PC-3 (cell line): Measurements from ENCODE around the gene EGFL7. TPM values are rescaled to one million over a fixed set of nuclear protein-coding genes. Genes with fewer than 3 reads are reported as not detected.

Source experiments
- ATAC-seq: fragments of 200-7000 bp; cut with Tn5 transposase; 2 replicates; pipeline ENCODE4 v1.9.1; 2020; ENCODE audit warnings: mild to moderate bottlenecking, moderate library complexity
- BruUV-seq: library from RNA; stranded (reverse); fragments of 400-500 nt; replicated peaks from 2 replicates; lab custom pipeline; 2021; lab: Mats Ljungman, UMichigan
- CTCF ChIA-PET: fragments of 300-600 bp; sonication (Branson Sonifier 250); formaldehyde crosslinking; loops from one replicate; lab custom pipeline; 2022; ENCODE audit warnings: antibody characterized with exemption; lab: Charles Lee
- POLR2A ChIA-PET: fragments of 300-600 bp; sonication (Branson Sonifier 250); formaldehyde crosslinking; loops from one replicate; lab custom pipeline; 2022; ENCODE audit warnings: antibody characterized with exemption; ENCODE audit not compliant: unreplicated experiment; lab: Charles Lee
- DNase-seq: peaks from one replicate; pipeline ENCODE4 v3.0.0-alpha.2; 2015
- H2AFZ ChIP-seq: fragments of 300-600 bp; sonication (generic); 2 replicates; pipeline ENCODE4 v1.6.0; 2016; ENCODE audit warnings: antibody characterized with exemption, low read length
- H3F3A ChIP-seq: fragments of 300-600 bp; sonication (generic); one replicate; pipeline ENCODE4 v1.6.0; 2017; ENCODE audit warnings: antibody characterized with exemption, low read length, control low read depth, mild to moderate bottlenecking; ENCODE audit not compliant: unreplicated experiment
- H3K27ac ChIP-seq: fragments of 300-600 bp; sonication (generic); 2 replicates; pipeline ENCODE4 v1.5.1; 2016; ENCODE audit warnings: mild to moderate bottlenecking, low read length
- H3K27me3 ChIP-seq: fragments of 300-600 bp; sonication (generic); 2 replicates; pipeline ENCODE4 v1.6.1; 2016; ENCODE audit warnings: low read length, mixed read lengths
- H3K36me3 ChIP-seq: fragments of 300-600 bp; sonication (generic); 2 replicates; pipeline ENCODE4 v1.6.1; 2016; ENCODE audit warnings: low read depth, mixed run types, low read length, mixed read lengths
- H3K4me1 ChIP-seq: fragments of 300-600 bp; sonication (generic); 2 replicates; pipeline ENCODE4 v1.5.1; 2016; ENCODE audit warnings: low read length; ENCODE audit not compliant: insufficient read depth
- H3K4me2 ChIP-seq: fragments of 300-600 bp; sonication (generic); 2 replicates; pipeline ENCODE4 v1.6.0; 2016; ENCODE audit warnings: low read length
- H3K4me3 ChIP-seq: fragments of 300-600 bp; sonication (generic); 2 replicates; pipeline ENCODE4 v1.5.1; 2016; ENCODE audit warnings: mild to moderate bottlenecking, low read length, mixed read lengths
- H3K79me2 ChIP-seq: fragments of 300-600 bp; sonication (generic); 2 replicates; pipeline ENCODE4 v1.6.1; 2017; ENCODE audit warnings: low read length, mixed read lengths
- H3K9ac ChIP-seq: fragments of 300-600 bp; sonication (generic); 2 replicates; pipeline ENCODE4 v1.6.0; 2016; ENCODE audit warnings: mild to moderate bottlenecking, low read length
- H3K9me2 ChIP-seq: fragments of 300-600 bp; sonication (generic); replicated peaks from 2 replicates; pipeline ENCODE4 v1.6.1; 2016; ENCODE audit warnings: mixed run types, low read length, mixed read lengths
- H3K9me3 ChIP-seq: fragments of 300-600 bp; sonication (generic); 2 replicates; pipeline ENCODE4 v1.6.1; 2016; ENCODE audit warnings: low read length, mixed read lengths
- H4K20me1 ChIP-seq: fragments of 300-600 bp; sonication (generic); 2 replicates; pipeline ENCODE4 v1.6.1; 2016; ENCODE audit warnings: low read length, mixed read lengths
- EZH2 ChIP-seq: fragments of 300-600 bp; sonication (generic); IDR thresholded peaks from one replicate; pipeline ENCODE4 v1.6.1; 2017; ENCODE audit warnings: antibody characterized with exemption, mild to moderate bottlenecking, low read length; ENCODE audit not compliant: unreplicated experiment
- EZH2phosphoT487 ChIP-seq: fragments of 300-600 bp; sonication (generic); IDR thresholded peaks from 2 replicates; pipeline ENCODE4 v1.6.1; 2018; ENCODE audit warnings: mild to moderate bottlenecking, antibody characterized with exemption, low read length, borderline replicate concordance
- intact Hi-C: fragments of 100-400 bp; cut with micrococcal nuclease; formaldehyde crosslinking; loops from 2 replicates; pipeline ENCODE4 v1.9.0; 2023
- total RNA-seq: library from RNA; depleted of rRNA; stranded (reverse); fragments of >200 nt; gene quantifications from 2 replicates; pipeline ENCODE4 v1.2.3, GENCODE V29; 2014
- TF ChIP-seq, protein P1 (sequence below): fragments of 300-600 bp; sonication (generic); conservative IDR thresholded peaks from 2 replicates; pipeline ENCODE4 v1.5.1; 2017; ENCODE audit warnings: antibody characterized with exemption, low read depth, mild to moderate bottlenecking, low read length

The EGFL7 gene
- total RNA-seq, 1 experiment from 2014 or later, result 23.1 TPM

DNA sequence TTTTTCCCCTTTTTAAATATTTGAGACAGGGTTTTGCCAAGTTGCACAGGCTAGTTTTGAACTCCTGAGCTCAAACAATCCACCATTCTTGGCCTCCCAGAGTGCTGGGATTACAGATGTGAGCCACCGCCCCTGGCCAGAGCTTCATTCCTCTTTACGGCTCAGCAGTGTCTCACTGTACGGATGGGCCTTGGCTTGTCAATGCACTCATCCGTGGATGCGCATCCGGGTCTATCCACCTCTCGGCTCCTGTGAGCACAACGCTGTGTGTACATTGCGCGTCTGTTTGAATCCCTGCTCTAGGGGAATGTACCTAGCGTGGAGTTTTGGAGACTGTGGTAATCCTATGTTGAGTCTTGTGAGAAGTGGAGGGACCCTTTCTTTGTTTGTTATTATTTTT is 10.9 kb upstream of the EGFL7 start:
- no peaks in the 10 kb centered on the region for H3K9me2 ChIP-seq
- H3K4me2 ChIP-seq, result no peak overlapping the region
- ATAC-seq (no peak), DNase-seq (no peak)
- intact Hi-C loops, result no loop called here
- TF ChIP-seq, protein P1, sequence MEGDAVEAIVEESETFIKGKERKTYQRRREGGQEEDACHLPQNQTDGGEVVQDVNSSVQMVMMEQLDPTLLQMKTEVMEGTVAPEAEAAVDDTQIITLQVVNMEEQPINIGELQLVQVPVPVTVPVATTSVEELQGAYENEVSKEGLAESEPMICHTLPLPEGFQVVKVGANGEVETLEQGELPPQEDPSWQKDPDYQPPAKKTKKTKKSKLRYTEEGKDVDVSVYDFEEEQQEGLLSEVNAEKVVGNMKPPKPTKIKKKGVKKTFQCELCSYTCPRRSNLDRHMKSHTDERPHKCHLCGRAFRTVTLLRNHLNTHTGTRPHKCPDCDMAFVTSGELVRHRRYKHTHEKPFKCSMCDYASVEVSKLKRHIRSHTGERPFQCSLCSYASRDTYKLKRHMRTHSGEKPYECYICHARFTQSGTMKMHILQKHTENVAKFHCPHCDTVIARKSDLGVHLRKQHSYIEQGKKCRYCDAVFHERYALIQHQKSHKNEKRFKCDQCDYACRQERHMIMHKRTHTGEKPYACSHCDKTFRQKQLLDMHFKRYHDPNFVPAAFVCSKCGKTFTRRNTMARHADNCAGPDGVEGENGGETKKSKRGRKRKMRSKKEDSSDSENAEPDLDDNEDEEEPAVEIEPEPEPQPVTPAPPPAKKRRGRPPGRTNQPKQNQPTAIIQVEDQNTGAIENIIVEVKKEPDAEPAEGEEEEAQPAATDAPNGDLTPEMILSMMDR, result no peak
- TF ChIP-seq EZH2, result no peak
- no peaks in the 10 kb centered on the region for H3K27me3 ChIP-seq
- peaks cover 3% of the 10 kb centered on the region; the same call in 1 of the 2 replicates for H3K4me1 ChIP-seq
- no peaks in the 10 kb centered on the region for H3K9me3 ChIP-seq
- CTCF ChIA-PET, result no interaction called here
- POLR2A ChIA-PET, result no interaction called here
- no peak overlapping the region for H3K27ac ChIP-seq
- no TSS peak for BruUV-seq
- H3K4me3 ChIP-seq, result no peak overlapping the region
- H4K20me1 ChIP-seq, result no peaks in the 10 kb centered on the region
- no peaks in the 10 kb centered on the region for H3K79me2 ChIP-seq
- H2AFZ ChIP-seq, result no peak overlapping the region
- no peaks in the 10 kb centered on the region for H3F3A ChIP-seq
- H3K9ac ChIP-seq, result no peak overlapping the region
- H3K36me3 ChIP-seq, result no peaks in the 10 kb centered on the region

DNA sequence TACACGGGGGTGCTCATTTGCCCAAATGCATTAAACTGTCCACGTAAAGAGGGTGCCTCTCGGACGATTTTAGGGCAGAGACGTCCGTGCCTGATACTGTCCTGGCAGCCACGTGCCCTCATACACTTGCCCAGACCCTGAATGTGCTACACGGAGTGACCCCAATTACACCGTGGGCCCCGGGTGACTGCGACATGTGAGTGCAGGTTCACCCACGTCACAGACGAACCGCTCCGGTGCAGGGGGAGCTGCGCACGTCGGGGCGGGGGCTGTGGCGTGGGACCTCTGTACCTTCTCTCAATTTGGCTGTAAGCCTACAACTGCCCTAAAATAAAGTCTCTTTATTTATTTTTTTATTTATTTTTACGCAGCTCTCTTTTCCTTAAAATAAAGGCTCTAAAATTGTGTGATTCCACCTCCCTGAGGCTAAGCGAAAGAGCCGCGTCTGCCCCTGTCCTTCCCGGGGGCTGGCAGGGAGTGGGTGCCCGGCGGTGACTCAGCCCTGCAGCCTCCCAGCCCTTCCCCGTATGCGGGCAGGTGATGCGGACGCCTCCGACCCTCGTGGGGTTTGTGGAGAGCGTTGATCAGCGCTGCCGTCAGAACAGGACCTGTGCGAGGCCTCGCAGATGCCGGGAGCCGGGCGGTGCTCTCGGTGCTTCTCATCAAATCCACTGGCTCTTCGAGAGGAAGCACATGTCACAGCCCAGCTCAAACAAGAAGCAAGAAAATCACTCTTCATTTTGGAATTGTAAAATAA is 9.2 kb upstream of the EGFL7 start:
- H3K9me2 ChIP-seq, result no peaks in the 10 kb centered on the region
- no peak overlapping the region for H3K4me2 ChIP-seq
- ChIA-PET POLR2A (no interaction called here), CTCF (no interaction called here)
- no peaks in the 10 kb centered on the region for H3F3A ChIP-seq
- ATAC-seq (no peak), DNase-seq (no peak)
- no peak overlapping the region for H2AFZ ChIP-seq
- BruUV-seq, result no TSS peak
- intact Hi-C loops, result no loop called here
- H4K20me1 ChIP-seq, result no peaks in the 10 kb centered on the region
- no peaks in the 10 kb centered on the region for H3K9me3 ChIP-seq
- H3K4me3 ChIP-seq, result no peak overlapping the region
- TF ChIP-seq, protein P1, result no peak
- TF ChIP-seq EZH2phosphoT487, result no peak
- TF ChIP-seq EZH2, result no peak
- H3K27ac ChIP-seq, result no peak overlapping the region
- no peaks in the 10 kb centered on the region for H3K36me3 ChIP-seq
- H3K79me2 ChIP-seq, result no peaks in the 10 kb centered on the region
- H3K27me3 ChIP-seq, result no peaks in the 10 kb centered on the region
- H3K4me1 ChIP-seq, result peaks cover 3% of the 10 kb centered on the region; the same call in 1 of the 2 replicates
- no peak overlapping the region for H3K9ac ChIP-seq

DNA sequence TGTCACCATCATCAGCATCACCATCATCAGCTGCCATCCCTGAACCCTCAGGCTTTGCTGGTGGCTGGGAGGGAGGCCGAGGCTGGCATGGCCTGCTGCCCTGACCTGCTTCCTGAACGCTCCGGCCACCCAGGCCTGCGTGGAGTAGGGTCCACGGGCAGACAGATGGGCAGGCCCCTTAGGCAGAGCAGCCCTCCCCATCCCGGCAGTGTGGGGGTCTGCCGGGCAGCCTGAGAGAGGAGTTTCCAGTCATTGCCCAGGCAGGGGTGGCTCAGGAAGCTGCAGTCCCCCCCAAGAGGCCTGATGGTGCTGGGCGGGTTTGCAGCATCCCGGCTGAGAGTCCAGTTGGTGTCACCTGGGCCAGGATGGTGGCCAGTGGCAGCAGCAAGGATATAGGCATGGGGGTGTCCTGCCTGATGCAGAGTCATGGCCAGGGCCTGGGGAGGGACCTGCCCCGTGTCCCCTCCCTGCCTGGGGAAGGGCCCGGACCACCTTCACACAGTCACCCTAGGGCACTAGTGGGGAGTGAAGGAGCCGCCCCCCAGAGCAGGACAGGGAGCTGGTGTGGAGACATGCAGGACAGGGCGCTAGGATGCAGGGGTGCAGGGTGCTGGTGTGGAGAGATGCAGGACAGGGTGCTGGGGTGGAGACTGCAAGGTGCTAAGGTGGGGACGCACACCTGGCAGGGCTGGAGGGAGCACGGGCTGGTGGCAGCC is 7.7 kb upstream of the EGFL7 start:
- DNase-seq, result no peak
- H3K27ac ChIP-seq, result no peak overlapping the region
- H4K20me1 ChIP-seq, result no peaks in the 10 kb centered on the region
- H3K79me2 ChIP-seq, result no peaks in the 10 kb centered on the region
- no peaks in the 10 kb centered on the region for H3F3A ChIP-seq
- H3K4me1 ChIP-seq, result peaks cover 3% of the 10 kb centered on the region; the same call in 1 of the 2 replicates
- H3K27me3 ChIP-seq, result no peaks in the 10 kb centered on the region
- no peak overlapping the region for H2AFZ ChIP-seq
- H3K9me3 ChIP-seq, result no peaks in the 10 kb centered on the region
- POLR2A ChIA-PET, result no interaction called here
- no peak overlapping the region for H3K4me3 ChIP-seq
- TF ChIP-seq EZH2phosphoT487, result no peak
- TF ChIP-seq EZH2, result no peak
- TF ChIP-seq, protein P1, result no peak
- no peaks in the 10 kb centered on the region for H3K36me3 ChIP-seq
- CTCF ChIA-PET, result no interaction called here
- BruUV-seq, result no TSS peak
- H3K4me2 ChIP-seq, result no peak overlapping the region
- H3K9me2 ChIP-seq, result no peaks in the 10 kb centered on the region
- no peak overlapping the region for H3K9ac ChIP-seq
- ATAC-seq, result no peak
- intact Hi-C loops, result no loop called here
